ENCODE data around the gene USP6NL.

DNA sequence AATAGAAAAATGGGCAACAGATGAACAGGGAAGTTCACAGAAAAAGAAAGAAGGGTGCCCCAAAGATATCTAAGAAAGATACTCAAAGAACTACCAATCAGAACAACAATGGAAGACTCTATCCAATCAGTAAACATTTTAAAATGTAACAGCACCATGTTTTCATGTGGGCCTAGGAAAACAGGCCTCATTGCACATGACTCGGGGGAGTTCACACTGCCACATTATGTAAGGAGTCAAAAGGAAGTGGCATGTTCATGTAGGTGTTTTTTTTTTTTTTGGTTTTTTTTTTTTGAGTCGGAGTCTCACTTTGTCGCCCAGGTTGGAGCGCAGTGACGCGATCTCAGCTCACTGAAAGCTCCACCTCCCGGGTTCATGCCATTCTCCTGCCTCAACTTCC lies 132.2 kb downstream of the USP6NL start:
- TF ChIP-seq, protein P1, sequence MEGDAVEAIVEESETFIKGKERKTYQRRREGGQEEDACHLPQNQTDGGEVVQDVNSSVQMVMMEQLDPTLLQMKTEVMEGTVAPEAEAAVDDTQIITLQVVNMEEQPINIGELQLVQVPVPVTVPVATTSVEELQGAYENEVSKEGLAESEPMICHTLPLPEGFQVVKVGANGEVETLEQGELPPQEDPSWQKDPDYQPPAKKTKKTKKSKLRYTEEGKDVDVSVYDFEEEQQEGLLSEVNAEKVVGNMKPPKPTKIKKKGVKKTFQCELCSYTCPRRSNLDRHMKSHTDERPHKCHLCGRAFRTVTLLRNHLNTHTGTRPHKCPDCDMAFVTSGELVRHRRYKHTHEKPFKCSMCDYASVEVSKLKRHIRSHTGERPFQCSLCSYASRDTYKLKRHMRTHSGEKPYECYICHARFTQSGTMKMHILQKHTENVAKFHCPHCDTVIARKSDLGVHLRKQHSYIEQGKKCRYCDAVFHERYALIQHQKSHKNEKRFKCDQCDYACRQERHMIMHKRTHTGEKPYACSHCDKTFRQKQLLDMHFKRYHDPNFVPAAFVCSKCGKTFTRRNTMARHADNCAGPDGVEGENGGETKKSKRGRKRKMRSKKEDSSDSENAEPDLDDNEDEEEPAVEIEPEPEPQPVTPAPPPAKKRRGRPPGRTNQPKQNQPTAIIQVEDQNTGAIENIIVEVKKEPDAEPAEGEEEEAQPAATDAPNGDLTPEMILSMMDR (IDR thresholded peaks at IDR 0.05): no peak
- TF ChIP-seq POLR2A (IDR thresholded peaks at IDR 0.05): no peak

Measured in lower leg skin (tissue), 3 donors.